Glomerular endothelial cell (primary cell): ENCODE results near the gene ARF1. TPM values are rescaled to one million over a fixed set of nuclear protein-coding genes. Genes with fewer than 3 reads are reported as not detected.

Experiments
- DNase-seq: peaks from one replicate; pipeline ENCODE4 v3.0.0-alpha.2; 2011; ENCODE audit warnings: low read depth, low spot score; ENCODE audit errors: extremely low read depth
- total RNA-seq: library from RNA; depleted of rRNA; stranded (reverse); fragments of >200 nt; gene quantifications from 2 replicates; pipeline ENCODE4 v1.2.3, GENCODE V29; 2015

ARF1 gene
- total RNA-seq, 1 donor from 2014 or later = 563 TPM

DNA sequence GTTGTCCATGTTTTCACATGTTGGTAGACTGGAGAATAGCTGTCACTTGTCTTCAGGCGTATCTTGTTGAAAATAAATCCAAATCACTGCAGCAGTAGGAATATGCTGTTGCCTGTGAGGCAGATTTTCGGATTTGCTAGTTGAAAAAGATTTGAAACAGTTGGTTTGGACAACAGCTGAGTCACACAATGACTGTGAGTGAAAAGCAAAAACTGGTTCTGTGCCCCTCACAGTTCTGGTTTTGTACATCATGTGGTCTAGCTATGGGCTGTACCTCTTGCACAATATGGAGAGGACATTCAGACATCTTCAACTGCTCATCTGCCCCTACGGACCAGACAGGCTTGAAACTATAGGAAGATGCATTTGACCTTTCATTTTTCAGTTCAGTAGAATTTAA, 1.8 kb downstream of the ARF1 start:
- no peak for DNase-seq

DNA sequence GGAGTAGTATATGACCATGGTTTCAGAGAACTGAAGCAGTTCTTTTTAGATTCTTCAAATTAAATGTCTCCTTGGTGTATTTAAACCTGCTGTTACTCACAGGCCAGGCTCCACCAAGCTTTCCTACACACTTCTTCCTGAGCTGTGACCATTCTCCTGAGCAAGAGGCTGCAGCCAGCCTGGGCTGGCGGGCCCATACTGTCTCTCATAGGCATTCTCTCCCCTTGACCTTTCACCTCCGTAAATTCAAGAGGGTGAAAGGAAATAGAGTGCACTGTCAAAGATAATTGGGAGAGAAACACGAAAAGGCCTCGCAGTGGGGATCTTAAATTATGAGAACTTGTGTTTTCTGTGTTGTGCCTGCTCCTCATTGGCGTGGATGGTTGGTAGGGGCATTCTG, 2.3 kb downstream of the ARF1 start:
- DNase-seq = no peak

DNA sequence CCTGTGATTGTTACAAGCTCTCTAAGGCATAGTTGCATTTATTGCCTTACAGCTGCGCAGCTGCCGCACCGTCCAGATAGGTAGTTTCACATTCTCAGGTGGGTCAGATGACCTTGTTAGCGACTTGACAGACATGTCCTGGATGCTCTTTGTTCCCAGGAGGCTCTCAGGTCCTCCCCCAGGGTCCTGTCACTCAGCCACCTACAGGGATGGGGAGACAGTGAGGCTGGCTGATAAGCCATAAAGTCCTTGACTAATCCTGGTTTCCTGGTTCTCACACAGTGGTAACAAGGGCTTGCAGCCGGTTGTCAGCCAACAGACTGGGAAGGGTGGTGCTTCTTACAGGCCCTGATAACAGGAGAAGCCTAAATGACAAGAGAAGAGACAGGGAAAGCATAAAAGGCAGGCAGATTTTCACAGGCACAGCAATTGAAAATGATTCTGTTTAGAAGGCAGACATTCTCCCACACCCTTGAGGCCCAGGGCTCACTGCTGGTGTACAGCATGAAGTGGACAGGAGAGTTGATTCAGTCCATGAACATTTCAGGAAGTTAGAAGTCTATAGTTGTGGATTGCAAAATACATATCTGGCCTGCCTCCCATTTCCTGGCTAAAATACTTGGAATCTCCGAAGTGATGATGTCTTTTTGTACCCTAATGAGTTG, 2.9 kb downstream of the ARF1 start:
- peak; percentile 41 for DNase-seq

DNA sequence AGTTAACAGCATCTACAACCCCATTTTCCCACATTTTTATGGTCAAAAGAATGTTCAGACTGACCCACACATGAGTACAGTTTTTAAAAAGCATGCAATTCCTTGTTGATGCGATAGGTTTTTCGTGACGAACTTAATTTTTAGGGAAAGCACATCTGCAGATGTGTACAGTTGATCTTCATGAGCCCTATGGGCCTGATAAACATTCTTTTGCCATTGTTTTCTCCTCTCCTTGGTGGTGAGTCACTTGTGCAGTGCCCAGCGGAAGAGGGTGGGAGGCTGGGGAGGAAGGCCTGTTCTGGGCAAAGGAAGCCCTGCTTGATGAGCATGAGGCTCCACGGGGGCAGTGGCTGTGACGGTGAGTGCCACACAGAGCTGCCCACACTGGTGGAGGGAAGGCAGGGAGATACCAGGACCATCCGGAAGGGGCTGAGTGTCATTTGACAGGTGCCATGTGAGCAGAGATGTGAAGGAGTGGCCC, 5.3 kb downstream of the ARF1 start:
- peak; percentile 69 for DNase-seq

DNA sequence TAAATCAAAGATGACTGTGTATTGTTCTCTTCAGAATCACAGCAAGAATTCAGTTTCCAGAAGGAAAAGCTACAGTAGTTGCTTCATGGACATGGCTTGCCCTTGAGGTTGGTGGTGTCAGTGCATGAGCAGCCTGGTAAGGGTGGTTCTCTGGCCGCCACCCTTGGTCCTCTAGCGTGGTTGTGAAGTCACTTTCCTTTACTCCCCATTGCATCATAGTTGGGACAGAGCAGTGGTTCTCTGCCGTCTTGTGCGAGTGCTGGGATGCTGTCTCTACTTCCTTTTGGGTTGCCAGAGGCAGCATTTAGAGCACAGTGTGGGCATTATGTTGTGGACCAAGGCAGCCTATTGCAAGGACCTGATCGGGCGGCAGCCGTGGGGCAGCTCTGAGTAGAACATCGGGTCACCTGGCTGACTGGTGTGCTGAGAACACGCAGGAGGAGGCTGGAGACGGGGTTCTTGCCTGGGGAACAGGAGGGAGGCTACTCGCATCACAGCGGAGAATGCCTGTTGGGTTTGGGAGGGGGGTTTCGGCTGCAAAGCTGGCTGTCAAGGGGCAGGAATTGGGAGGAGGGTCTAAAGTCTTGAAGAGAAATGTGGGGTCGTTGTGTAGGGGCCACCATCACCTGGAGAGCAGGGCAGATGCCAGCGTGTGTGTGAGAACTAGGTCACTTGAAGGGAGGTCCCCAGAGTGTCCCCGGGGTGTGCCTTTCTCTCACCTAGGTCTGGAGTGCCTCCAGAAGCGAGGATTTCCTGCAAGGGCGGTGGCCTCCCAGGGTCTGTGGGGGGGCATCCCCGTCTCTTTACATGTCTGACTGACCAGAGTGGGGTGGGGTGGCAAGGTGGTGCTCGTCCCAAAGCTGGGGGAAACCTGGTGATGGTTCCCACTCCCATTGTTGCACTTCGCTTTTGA, 6.3 kb downstream of the ARF1 start:
- DNase-seq = no peak

DNA sequence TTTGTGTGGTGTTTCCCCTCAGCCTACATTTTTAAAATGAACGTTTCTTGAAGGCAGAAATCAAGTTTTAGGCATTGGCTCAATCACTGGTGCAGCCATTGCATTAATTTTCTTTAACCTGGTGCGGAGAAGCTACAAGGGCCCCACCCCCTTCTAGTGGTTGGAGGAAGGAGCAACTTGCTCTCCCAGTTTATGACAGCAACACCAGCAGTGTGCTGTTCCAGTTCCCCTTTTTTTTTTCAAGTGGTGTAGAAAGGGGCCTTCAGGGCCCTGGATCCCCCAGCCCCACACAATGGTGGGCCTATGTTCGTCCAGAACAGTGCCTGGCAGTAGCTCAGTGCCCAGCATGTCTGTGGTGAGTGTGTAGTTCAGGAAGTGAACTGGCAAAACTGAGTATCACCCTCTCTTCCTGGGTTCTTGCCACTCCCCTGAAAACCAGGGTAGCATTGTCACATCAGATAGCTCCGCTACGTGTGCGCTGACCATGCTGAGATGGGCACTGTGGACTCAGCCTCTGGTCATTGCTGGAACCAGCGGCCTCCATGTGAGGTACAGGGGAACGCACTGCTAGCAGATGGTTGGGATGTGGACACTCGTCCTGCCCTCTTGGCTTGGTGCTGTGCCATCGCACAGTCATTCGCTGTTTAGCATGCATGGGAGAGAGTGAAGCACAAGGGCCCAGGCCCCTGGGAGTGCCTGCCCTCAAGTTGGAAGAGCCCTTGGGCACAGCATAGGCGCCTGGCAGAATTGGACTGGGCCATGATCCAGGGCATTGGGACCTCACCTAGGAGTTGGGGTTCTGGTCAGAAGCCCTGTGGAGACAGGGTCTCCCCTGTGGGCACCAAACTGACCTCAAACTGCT, 7.2 kb downstream of the ARF1 start:
- no peak for DNase-seq

DNA sequence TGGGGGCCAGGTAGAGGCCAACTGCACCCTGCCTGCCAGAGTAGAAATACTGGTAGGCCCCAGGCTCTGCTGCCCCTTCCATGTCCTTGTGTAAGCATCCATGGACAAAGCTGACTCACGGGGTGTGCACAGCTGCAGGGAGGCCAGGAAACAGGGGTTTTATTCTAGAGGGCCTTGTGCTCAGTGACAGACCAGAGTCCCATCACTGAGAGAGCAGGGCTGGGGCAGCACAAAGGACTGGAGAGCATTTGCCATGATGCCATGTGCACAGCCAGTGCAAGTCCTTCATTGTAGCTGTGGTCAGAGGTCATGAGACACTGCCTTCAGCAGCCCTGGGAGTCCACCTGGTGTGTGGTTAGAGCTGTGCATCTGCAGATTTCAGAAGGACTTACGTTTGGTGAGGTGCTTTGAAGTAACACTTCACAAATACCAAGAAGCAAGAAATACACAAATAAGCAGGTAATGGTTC, 8.1 kb downstream of the ARF1 start:
- no peak for DNase-seq

DNA sequence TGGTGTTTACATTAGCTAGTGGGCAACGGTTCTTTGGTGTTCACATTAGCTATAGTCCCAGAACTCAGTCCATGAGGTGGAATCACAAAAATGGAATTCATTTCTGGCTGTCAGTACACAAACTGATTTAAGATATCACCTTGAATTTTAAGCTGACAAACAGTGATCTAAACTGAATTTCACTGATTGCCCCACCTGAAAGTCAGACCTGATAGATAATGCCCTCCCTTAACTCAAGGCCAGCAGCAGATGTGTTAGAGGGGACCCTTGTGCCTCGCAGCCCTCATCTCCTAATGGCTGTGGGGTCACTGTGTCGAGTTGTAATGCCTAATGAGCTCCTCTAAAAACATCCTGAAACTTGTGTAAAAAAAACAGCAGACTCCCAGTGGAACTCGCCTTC, 8.6 kb downstream of the ARF1 start:
- DNase-seq = no peak

DNA sequence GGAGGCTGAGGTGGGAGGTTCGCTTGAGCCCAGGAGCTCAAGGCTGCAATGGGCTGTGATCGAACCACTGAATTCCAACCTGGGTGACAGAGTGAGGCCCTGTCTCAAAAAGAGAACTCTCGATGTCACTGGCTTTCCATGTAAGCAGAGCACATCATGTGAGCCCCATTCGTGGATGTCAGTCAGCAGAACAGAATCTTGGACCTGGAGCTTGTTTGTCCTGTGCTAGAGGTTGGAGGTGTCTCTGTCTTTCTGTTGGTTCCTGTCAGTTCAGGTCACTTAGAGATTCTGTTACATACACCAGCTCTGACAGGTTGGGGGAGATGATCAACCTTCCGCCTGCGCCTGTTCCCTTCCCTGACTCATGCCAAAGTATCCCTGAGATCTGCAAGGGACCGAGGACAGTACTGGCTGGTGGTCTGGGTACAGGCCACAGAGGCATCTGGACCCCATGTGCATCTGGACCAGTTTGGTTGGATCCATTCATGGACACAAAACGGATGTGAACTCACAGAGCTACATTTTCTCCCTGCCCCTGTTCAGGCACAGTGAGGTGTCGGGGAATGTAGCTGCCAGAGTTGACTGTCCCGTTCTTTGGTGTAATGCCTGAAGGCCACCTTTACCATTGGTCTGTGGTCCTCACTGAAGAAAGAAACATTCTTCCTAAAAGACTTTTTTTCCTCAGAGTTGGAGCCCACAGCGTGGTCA, 10.0 kb downstream of the ARF1 start:
- no peak for DNase-seq

DNA sequence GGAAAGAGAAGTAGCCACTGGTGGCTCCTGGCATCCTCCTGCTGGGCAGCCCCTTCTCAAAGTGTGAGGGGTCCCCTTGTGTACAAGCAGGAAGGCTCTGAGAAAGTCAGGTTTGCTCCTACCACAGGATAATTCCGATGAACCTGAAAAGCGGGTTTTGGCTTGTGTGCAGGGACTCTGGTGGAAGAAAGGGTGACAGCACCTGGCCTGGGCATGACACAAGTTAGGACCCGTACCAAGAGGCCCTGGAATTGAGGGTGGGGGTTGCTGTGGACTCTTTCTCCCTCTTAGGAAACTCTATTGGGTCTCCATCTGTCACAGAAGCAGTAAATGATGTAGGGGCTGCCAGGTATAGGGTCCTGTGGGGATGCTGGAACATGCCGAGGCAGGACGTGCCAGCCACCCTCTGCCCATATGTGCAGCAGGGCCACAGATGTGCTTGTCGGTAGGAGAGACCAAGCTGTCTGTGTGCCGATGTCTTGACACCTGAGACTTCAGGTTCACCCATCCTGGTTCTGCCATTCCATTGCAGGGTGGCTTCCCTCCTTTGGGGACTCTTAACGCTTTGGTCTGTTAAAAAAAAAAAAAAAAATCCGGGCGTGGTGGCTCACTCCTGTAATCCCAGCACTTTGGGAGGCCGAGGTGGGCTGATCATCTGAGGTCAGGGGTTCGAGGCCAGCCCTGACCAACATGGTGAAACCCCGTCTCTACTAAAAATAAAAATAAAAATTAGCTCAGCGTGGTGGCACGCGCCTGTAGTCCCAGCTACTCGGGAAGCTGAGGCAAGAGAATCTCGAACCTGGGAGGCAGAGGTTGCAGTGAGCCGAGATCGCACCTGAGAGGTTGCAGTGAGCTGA, 10.8 kb downstream of the ARF1 start:
- DNase-seq = no peak

DNA sequence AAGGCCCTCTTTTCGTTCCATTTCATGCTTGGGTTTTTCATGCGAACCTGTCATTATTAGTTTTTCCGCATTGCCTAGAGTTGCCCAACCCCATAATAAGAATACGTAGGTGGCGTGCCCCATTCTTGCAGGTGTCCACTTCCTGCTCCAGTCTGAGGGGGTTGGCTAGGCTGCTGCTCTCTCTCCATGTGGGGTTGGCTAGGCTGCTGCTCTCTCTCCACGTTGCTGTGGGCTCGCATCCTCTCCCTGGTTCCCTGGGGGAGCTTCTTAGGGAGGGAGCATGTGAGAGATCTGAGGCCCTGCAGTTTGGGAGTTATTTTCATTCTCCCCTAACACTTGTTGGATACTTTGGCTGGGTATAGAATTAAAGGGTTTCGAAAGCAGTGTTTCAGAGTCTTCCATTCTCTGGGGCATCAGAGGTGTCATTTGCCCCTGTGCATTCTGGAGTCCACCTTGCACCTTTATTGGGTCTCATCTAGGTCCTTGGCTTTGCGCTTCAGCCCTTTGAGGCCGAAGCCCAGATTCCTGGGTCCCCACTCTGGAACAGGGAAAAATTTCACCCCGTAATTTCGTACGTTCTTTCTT, 12.0 kb downstream of the ARF1 start:
- DNase-seq = no peak

DNA sequence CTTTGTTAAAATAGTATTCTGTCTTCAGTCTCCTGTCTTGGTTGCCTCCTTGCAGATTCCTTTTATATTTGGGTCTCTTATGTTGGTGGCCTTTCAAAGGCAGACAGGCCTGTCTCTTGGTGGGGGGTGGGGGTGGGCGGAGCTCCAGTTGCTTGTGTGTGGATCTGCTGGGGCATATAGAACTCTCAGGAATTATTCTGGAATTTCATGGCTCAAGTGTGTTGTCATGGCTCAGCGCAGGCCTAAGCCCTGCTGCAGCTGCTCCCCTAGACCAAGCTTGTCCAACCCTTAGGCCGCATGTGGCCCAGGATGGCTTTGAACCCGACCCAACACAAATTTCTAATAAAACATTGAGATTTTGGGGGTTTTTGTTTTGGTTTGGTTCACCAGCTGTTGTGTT, 12.7 kb downstream of the ARF1 start:
- DNase-seq = no peak

DNA sequence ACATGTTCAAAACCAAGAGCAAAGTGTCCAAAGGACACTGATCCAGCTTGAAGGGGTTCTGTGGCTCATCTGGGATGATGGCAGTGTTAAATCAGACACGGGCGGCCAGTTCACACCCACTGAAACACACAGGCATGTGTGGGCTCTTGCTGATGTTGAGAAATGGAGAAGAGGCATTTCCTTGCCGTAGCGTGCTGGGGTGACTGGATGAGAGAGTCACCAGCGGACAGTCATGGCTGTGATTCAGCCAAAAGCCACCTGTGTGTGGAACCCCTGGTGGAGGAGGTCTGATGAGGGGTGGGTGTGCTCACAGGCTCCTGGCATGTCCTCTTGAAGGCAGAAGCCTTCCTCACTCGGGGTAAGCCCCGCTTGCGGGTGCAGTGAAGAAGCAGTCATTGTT, 13.4 kb downstream of the ARF1 start:
- no peak for DNase-seq

DNA sequence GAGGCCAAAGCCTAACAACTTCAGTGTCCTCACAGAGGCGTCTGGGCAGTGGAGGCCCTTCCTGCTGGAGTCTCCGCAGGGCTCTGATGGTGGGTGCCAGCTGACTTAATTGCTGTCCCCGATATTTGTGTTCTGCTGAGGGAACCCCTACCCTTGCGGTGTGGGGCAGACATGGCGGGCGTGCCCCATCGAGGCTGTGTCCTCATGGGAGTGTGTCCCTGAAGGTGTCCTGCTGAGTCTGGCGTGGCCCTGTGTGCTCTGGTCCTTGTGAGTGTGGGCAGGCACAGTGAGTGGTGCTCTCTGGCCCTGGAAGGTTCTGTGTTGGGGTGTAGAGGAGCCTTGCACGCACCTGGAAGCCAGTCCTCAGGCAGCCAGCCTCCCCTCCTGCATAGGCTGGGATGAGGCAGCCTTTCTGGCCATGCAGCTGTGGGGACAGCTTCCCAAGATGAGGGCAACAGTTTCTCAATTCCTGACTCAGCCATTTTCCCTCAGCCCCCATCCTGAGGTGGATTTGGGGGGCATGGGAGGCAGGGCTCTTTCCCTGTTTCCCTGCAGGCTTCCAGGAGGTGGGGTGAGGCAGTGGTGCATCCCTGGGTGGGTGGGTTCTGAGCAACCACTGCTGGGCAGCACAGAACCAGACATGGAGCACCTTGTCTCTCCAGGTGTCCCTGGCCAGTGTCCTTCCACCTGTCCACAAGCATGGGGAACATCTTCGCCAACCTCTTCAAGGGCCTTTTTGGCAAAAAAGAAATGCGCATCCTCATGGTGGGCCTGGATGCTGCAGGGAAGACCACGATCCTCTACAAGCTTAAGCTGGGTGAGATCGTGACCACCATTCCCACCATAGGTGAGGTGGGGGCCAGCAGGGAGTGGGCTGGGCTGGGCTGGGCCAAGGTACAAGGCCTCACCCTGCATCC, 14.2 kb downstream of the ARF1 start:
- no peak for DNase-seq

DNA sequence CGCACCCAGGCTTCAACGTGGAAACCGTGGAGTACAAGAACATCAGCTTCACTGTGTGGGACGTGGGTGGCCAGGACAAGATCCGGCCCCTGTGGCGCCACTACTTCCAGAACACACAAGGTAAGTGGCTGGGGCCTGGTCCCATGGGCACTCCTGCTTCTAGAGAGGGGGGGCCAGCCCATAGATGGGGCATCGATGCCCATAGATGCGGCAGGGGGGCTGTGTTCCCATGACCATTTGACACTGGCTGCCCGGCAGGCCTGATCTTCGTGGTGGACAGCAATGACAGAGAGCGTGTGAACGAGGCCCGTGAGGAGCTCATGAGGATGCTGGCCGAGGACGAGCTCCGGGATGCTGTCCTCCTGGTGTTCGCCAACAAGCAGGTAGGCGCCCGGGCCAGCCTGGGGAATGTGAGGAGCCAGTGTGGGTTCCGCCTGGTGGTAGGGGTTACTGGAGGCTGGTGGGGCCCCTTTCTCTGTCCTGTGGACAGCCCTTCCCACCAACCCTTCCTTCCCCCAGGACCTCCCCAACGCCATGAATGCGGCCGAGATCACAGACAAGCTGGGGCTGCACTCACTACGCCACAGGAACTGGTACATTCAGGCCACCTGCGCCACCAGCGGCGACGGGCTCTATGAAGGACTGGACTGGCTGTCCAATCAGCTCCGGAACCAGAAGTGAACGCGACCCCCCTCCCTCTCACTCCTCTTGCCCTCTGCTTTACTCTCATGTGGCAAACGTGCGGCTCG, 15.0 kb downstream of the ARF1 start:
- DNase-seq = no peak

DNA sequence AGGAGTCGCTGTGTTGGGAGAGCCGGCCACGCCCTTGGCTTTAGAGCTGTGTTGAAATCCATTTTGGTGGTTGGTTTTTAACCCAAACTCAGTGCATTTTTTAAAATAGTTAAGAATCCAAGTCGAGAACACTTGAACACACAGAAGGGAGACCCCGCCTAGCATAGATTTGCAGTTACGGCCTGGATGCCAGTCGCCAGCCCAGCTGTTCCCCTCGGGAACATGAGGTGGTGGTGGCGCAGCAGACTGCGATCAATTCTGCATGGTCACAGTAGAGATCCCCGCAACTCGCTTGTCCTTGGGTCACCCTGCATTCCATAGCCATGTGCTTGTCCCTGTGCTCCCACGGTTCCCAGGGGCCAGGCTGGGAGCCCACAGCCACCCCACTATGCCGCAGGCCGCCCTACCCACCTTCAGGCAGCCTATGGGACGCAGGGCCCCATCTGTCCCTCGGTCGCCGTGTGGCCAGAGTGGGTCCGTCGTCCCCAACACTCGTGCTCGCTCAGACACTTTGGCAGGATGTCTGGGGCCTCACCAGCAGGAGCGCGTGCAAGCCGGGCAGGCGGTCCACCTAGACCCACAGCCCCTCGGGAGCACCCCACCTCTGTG, 15.9 kb downstream of the ARF1 start:
- no peak for DNase-seq

DNA sequence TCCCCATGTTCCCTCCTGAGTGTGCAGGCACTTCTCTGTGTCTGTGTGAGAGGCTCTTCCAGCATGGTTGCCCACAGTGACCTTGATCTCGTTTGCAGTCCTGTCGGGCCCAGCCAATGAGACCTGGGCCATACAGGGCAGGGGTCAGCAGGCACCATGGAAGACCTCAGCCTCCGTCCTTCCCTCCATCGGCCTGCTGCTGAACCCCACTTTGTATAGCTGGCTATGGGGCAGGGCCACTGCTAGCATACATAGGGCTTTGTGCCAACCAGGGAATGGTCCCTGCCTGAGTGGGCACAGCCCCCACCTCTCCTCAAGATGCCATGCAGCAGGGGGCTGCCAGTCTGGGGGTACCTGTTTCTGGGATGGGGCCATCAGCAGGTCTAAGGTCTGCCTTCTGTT, 16.8 kb downstream of the ARF1 start:
- DNase-seq = no peak
